NCI-H524 (cell line): ENCODE results near the gene FAM216B.
"Not testable (repeated sequence)": the region's sequence is repeated elsewhere in the genome, so short reads cannot be mapped to it uniquely, and the experiment has no call there.

ENCODE experiments used
- DNase-seq, 2 experiments: peaks; one replicate each; lab custom pipeline; 2025; lab: John Stamatoyannopoulos, UW

FAM216B gene

DNA sequence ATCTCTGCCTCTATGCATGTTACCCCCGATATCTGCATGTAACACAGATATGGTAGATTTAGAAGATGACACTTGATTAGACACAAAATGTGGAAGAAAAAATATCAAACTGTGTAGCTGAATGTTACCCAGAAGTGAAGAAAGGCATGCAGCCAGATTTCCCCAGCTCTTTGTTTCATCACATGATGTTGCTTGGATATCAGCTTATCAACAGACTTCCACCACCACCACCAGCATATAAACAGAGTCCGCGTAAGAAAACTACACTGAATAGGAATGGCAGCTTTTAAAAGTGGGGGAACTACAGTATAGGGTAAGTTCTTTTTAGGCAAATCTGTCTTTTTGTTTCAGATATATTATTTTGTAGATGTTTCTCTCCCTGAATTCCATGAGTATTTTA lies at the start of gene FAM216B:
Gene FAM216B, plus strand, starts transcription at position 233 of the 400 bp plus-strand sequence. CDS start 2,484 bp downstream, outside the sequence.
- DNase-seq: no peak

DNA sequence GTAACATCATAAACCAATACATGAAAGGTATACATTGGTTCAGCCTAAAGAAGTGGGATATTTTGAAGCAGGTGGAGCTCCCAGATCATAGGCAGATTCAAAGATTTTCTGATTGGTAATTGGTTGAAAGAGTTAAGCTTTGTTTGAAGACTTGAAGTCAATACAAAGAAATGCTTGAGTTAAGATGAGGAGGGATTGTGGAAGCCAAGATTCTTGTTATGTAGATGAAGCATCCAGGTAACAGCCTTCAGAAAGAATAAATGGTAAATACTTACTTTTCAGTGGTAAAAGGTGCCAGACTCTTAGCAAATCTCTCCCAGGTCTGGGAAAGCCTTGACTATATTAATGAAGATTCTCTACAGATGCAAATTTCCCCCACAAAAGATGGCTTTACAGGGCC lies 49.3 kb upstream of the FAM216B start:
- no peak for DNase-seq

DNA sequence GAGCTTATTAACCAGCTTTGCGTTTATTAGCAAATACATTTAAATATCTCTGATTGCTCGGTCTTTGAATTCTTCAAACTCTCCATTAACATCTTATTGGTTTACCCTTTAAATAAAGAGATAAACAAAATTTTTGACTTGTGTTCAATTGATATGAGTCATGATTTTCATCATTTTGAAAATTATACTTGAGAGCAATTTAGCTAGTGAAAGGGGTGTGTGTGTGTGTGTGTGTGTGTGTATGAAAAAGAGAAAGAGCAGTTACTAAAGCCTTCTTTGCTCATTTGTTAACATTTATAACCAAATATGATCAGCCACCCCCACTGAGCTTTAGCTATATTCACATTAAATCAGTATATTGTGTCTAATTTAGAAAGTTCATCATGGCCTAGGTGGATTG lies 48.3 kb upstream of the FAM216B start:
- no peak for DNase-seq

DNA sequence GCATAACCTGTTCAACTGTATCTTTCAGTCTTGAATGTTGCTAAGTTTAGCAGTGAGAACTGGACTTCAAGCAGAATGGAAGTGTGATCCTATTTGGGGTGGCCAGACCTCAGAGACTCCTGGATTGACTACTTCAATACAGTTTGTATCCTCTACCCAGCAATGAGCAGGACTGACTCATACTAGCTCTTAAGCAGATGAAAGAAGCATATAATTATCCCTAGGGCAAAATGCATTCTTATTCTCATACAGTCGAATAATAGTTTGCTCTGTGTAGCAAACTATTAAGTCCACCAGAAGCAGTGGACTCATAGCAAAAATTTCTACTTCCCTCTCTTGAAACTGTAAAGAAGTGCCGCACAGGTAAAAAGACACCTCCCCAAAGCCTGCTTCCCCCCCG lies 46.4 kb upstream of the FAM216B start:
- no peak for DNase-seq

DNA sequence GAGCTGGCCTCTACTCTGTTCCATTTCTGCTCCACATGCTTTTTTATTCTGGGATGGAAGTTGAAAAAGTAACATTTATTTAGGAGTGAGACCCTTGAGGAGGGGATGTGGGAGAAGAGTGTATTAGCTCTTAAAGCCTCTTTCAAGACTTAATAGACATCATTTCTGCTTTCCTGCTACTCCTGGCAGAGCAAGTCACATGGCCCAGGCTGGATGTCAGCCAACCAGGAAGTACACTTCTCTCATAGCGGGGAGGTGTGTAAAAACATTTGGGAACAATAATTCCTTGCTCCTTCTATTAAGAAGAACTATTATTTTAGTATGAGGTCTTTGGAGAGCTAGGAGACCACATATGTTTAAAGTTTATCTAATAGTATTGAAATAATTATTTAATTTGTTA lies 40.6 kb upstream of the FAM216B start:
- DNase-seq: peak in 1 of 2 experiments; percentile 4

DNA sequence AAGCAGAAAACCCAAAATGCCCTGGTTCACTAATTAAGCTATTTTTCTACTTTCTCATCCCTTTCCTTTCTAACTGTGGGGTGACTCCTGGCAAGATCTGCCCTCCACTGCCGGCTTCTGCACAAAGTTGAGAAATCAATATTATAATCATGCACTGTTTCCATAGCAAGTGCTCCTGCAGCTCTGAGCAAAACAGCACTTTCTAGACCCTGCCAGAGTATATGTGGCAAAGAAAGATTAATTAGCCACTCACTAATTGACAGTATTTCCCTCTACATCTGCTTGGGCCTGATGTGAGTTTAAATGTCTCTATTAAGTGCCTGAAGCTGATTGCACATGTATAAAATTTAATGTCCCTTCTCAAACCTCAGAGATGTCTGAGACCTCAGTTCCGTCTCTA lies 39.5 kb upstream of the FAM216B start:
- no peak for DNase-seq

DNA sequence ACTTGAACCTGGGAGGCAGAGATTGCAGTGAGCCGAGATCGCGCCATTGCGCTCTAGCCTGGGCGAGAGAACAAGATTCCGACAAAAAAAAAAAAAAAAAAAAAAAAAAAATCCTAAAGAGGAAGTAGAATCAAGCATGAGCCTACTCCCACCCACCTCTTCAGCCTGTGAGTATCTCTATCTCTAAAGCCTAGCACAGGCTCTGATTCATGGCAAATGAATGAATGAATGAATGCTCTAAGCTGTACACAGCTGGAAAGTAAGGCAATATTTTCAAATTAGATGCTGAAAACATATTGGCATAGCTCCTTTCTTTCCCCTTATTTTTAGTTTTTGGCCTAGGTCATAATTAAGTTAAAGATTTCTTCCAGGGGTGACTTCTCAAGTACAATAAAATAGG lies 35.7 kb upstream of the FAM216B start:
- DNase-seq: no peak

DNA sequence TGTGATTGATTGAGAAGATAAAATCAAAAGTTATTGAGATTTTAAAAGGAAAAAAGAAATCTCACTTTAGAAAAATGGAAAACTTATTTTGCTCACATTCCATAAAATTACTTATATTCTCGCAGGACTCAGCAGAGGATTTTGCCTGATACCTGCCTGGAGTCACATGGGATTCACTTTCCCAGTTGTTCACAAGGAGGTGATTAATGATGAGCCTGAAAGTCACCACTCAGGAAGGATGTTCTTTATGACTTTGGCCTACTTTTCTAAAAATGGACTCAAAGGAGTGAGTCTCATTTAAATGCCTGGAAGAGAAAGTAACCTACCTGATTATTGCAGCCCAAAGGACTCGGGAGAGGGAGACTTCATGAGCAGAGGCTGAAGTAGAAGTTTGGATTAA lies 34.5 kb upstream of the FAM216B start:
- no peak for DNase-seq

DNA sequence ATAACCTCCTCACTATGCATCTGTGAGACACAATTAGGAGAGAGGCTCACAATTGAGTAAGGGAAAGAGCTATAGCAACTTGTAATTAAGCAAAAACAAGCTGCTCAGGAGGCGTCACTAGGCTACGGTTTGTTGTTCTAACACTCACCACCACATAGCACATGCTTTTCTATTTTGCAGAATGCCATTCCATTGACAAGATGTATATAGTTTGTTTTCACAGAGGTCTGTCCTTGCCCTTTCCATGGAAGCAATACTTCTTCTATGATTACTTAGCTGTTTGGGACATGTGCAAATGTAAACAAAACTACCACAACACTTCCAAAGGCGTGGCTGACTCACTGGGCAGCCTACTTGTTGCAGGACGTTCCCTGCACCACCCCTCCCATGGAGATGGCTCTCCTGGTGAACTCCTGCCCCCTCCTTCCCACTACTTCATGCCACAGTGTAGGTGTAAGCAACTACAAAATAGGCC lies 33.9 kb upstream of the FAM216B start:
- no peak for DNase-seq

DNA sequence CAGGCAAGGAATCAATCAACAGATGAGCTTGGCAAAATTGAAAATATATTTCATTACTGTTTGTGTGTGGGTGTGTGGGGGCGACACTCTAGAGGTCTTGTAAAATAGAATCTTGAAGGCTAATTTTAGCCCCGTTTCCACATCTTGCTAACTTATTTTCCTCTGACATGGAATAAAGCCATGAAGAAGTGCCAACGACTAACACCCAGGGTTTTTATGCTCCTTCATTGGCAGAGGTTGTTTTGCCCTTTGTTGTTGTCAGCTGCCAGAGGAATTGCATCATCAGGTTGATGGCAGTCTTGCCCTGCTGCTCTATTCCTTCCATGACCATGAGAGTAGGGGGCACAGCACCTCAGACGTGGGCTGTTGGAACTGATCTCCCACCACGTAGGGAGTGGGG lies 30.6 kb upstream of the FAM216B start:
- no peak for DNase-seq

DNA sequence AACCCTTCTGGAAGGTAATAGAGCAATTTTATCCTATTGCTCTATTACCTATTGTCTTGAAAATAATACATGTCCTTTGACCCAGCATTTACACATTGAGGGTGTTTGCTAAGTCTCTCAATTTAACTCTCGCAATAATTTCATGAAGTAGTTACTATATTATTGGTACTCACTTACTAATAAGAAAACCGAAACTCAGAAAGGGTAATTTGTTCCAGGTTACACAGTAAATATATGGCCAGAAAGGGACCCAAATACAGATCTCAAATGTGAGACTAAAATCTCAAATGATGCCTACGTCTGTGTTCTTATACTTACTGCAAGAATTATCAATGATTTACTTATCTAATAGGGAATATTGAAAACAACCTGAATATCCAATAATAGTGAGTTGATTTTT lies 29.7 kb upstream of the FAM216B start:
- no peak for DNase-seq

DNA sequence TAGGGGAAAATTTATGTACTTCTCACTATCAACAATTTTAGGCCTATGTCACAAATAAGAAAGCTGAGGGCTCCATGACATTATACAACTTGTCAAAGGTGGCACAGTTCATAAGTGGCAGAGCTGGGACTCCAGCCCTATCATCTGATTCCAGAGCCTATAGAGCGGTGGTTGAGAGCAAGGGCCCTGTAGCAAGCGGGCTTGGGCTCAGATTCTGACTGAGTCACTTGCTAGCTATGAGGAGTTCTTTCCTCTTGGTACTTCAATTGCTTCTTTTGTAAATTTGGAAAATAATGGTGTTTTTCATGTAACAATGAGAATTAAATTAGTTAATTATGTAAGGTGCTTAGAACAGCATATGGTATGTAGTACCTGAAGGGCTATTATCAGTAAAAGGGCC lies 28.7 kb upstream of the FAM216B start:
- peak in 1 of 2 experiments; percentile 43 for DNase-seq

DNA sequence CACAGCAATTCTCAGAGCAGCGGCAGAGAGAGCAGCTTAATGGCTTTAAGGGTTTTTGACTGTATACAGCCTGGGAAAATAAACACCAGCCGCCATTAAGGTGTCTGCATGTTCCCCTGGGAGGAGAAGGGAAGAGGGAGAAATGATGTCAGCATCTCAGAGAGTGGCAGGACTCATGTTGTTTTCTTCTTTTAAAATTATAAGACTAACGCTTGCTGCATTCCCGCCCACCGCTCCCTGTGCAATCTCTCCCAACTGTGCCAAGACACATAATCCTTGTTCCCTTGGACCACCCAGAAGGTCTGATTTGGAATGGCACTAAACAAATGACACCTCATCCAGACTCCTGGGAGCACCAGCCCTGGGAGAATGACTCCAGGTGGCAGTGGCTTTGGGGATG lies 27.7 kb upstream of the FAM216B start:
- DNase-seq: peak in 1 of 2 experiments; percentile 7

DNA sequence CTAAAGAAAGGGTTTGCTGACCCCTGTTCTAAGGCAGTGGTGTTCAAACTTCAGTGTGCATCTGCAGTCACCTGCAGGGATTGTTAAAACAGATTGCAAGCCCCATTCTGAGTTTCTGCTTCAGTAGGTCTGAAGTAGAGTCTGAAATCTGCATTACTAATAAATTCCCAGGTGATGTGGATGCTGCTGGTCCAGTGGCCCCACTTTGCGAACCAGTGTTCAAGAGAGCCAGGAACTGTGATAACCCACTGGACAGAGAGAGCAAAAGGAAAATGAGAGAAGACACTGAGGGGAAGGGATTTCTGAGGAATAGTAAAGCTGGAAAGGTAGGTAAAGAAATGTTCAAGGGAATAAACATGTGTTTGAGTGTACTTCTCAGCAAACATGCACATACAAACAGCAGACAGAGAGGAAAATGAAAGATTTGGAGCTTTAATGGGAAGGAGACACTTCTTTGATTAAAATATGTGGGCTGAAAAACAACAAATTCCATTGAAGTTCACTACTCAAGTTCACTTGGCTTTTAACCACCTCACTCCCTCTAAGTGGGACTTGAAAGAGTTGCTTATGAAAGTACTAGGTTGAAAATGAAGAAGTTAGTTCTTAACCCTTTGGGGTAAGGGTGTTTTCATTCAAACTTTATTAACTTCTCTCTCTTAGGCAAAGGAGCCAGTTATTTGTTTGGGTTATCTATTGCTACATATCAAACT lies 26.4 kb upstream of the FAM216B start:
- DNase-seq: peak in 1 of 2 experiments; percentile 4

DNA sequence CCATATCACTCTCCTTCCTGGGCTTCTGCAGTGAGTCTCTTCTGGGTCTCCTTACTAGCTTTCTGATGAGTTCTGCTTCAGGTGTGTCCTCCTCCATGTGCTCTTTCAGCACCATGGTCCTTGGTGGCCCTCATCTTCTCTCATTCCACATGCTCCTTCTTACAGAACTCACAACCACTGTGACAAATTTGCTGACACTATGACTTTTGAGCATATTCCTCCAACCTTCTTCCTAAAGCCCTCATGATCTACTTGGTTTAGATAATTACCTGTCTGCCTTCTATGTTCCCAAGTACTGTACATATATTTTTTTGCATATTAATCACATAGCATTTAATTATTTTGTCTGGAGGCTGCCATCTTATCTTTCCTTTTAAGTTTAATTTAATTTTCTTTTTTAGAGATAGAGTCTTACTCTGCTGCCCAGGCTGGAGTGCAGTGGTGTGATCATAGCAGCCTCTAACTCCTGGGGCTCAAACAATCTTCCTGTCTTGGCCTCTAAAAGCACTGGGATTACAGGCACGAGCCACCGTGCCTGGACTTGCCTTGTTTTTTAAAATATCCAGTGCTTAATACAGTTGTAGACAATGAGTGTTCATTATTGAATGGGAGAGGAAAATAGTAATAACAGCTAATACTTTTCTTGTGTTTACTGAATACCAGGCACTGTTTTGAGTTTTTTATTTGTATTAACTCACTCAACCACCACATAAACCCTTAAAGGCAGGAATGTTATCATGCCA lies 23.5 kb upstream of the FAM216B start:
- DNase-seq: no peak

DNA sequence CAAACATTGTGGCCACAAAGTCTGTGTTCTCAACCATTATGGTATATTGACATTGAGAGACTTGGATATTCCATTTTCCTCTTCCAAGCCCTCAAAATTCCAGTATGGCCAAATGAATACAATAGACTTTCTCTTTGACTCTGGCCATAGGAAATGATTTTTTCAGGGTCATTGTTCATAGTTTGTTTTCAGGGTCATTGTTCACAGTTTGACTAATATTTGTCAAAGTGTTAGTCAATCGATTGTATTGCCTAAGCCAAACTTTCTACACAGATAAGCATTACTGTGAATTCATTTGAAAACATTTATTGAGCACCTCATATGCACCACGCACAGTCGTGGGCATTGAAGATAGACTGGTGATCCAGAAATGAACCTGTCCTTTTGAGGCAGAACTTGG lies 22.9 kb upstream of the FAM216B start:
- DNase-seq: no peak

DNA sequence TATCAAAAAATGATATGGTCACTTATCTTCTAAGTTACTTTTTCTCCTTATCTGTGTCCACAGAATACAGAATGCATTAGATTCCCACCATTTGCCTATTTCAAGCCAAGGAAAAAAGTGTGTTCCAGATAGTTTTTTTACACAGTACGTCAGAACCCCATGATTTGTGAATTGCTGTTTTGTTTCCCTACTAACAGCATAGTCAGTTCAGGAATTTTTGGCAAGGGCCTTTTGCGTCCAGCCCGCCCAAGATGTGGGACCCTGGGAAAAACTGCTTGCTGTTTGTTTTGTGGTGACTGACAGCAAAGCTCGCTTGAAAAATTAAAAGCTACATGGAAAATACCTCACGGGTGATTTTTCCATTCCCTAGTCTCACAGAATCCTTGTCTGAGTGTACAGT lies 20.4 kb upstream of the FAM216B start:
- no peak for DNase-seq

DNA sequence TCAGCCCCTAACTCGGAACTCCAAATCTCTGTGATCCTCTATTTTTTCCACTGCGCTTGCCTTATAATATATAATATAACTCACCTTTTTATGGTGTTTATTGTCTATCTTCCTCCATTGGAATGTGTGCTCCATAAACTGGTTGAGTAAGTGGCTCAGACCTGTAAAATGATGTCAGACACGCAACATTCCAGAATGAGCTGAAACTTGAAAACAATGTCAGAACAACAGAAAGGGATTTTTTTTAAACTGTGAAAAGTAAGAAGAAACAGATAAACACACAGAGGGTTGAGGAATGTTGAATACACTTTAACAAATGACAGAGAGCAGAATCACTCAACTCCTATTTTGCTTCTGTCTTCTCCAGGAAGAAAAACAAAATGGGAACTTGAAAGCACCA lies 19.1 kb upstream of the FAM216B start:
- DNase-seq: no peak

DNA sequence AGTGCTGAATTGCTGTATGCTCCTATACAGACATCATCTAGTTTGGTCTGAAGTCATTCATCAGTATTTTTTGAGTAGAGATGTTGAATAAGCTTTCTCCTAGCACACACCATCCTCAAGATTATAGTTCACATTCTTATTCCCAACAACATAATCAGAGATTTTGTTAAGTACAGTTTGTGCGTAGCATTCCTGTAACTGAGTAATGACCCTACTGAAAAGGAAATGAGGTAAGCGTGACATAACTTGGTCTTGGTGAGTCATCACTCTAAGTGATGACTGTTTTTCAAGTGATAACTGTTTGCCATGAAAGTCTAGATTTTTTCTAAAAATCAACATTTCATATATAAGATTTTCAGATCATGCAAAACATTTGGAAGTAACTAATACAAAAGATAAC lies 18.5 kb upstream of the FAM216B start:
- DNase-seq: no peak

DNA sequence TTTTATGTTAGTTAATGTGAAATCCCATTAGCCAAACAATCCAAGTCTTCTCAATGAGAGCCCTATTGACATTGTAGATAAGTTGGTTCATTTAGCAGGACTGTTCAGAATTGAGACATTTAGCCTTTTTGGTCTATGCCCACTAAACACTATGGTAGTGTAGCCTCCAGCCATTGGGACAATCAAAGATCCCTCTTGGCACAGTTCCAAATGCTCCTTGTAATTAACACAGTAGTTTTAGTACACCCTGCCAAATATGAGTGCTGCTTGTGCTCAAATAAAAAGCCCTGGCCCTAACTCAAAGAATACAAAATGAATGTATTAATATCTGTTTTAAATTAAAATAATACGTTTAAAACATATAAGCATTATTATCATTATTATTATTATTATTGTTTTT lies 15.4 kb upstream of the FAM216B start:
- DNase-seq: no peak

DNA sequence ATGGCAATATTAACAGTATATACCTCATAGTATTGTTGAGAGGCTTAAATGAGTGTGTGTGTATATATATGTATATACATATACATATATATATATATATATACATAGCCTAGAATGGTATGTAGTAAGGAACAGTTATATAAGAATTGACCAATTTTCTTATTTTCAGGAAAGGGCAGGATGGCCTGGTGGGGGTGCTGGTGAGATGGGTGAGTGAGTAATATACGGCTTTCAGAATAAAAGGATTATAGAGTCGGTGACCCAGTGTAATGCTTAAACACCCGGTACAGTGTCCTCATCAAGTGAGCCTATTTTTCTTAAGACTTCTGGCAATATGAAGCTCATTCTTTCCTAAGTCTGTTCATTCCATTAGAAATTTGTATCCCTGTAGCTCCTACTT lies 11.7 kb upstream of the FAM216B start:
- DNase-seq: peak in 1 of 2 experiments; percentile 29

DNA sequence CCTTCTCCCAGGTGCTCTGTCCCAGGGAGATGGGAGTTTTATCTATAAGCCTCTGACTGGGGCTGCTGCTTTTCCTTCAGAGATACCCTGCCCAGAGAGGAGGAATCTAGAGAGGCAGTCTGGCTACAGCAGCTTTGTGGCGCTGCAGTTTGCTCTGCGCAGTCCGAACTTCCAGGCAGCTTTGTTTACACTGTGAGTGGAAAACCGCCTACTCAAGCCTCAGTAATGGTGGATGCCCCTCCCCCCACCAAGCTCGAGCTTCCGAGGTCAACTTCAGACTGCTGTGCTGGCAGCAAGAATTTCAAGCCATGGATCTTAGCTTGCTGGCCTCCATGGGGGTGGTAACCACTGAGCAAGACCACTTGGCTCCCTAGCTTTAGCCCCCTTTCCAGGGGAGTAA lies 4.8 kb upstream of the FAM216B start:
- not testable (repeated sequence) for DNase-seq

DNA sequence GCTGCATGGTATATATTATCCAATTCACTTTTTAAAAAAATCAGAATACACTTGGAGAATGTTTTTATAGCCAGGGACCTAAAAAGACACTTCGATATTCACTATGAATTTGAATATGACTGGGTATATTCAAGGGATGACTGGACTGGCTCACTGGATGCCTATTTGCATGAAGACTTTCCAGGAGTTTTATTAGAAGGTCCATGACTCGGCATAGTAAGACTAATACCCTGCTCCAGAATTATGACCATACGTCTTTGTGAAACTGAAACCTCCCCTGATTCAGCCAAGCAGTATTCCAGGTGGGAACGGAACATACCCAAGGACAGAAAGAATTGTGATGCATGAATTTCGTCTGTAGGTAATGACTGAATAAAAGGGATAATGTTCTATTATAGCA lies 3.9 kb upstream of the FAM216B start:
- no peak for DNase-seq

DNA sequence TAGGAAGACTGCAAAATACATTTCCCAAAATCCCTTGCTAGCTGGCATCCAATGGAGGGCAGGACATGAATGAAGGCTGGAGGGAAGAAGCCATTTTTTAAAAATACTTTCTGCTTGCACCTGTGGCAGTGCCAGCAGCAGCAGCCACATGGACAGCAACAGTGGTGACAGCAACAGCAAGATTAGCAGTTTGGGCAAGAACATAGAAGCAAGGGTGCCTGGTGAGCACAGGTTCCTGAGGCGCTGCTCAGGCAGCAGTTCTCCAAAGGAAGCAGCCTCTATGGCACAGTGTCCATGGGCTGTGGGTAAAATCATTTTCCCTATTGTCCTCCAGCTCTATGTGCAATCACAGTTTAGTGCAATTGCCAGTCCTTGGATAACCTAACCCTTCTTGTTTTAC lies 1.3 kb upstream of the FAM216B start:
- no peak for DNase-seq
